Inflammatory macrophage treated with lipopolysaccharide for 4 hours (primary cell): ENCODE data around the gene PRKCH.
"Not testable (repeated sequence)": the region's sequence is repeated elsewhere in the genome, so short reads cannot be mapped to it uniquely, and the experiment has no call there.

Experiments used
- DNase-seq: peaks from one replicate; pipeline ENCODE4 v3.0.0-alpha.2; 2020

Gene PRKCH

GRCh38 chr14:61517911-61518384 is 196.6 kb downstream of the PRKCH start:
- DNase-seq, result no peak

GRCh38 chr14:61518403-61518802 is 197.0 kb downstream of the PRKCH start:
- no peak for DNase-seq

- no peak for DNase-seq
These were observed 197.7 kb downstream of the PRKCH start for GRCh38 chr14:61519106-61519505.

GRCh38 chr14:61519735-61520134 is 198.4 kb downstream of the PRKCH start:
- DNase-seq, result no peak

GRCh38 chr14:61520576-61520975 is 199.2 kb downstream of the PRKCH start:
- DNase-seq, result peak; percentile 50

GRCh38 chr14:61521773-61522172 is 200.4 kb downstream of the PRKCH start:
- DNase-seq, result no peak

GRCh38 chr14:61523751-61524150 is 202.4 kb downstream of the PRKCH start:
- DNase-seq, result no peak

GRCh38 chr14:61524211-61524806 is 202.9 kb downstream of the PRKCH start:
- no peak for DNase-seq

- no peak for DNase-seq
These were observed 203.5 kb downstream of the PRKCH start for GRCh38 chr14:61524936-61525292.

GRCh38 chr14:61525293-61526011 is 204.1 kb downstream of the PRKCH start:
- DNase-seq, result peak; percentile 95

GRCh38 chr14:61526405-61527312 is 205.3 kb downstream of the PRKCH start:
- DNase-seq, result no peak

GRCh38 chr14:61527325-61528100 is 206.1 kb downstream of the PRKCH start:
- peak; percentile 68 for DNase-seq

- peak; percentile 59 for DNase-seq
These were observed 207.2 kb downstream of the PRKCH start for GRCh38 chr14:61528591-61529021.

- DNase-seq, result not testable (repeated sequence)
These were observed 208.0 kb downstream of the PRKCH start for GRCh38 chr14:61529360-61529759.

GRCh38 chr14:61530296-61530695 is 208.9 kb downstream of the PRKCH start:
- DNase-seq, result no peak

- DNase-seq, result no peak
These were observed 209.5 kb downstream of the PRKCH start for GRCh38 chr14:61530896-61531295.

- no peak for DNase-seq
These were observed 210.2 kb downstream of the PRKCH start for GRCh38 chr14:61531465-61532122.

- no peak for DNase-seq
These were observed 210.7 kb downstream of the PRKCH start for GRCh38 chr14:61532123-61532505.

- DNase-seq, result no peak
These were observed 211.4 kb downstream of the PRKCH start for GRCh38 chr14:61532763-61533162.

- DNase-seq, result peak; percentile 57
These were observed 212.3 kb downstream of the PRKCH start for GRCh38 chr14:61533513-61534255.

GRCh38 chr14:61535032-61535431 is 213.7 kb downstream of the PRKCH start:
- no peak for DNase-seq
